ENCODE data around the gene KIF26A.
A peak's percentile ranks its signal among the peaks of the same experiment; 100 is the strongest.

Gene KIF26A

GRCh38 chr14:104138098-104138717, at the start of gene KIF26A:
Gene KIF26A, plus strand, starts transcription at chr14:104138587. Its CDS starts 136 bp downstream, at chr14:104138723.
- H3K27me3 ChIP-seq (ENCODE audit: control insufficient read depth in 1 of 2, insufficient read depth in 2 of 2, low read length in 2 of 2) = peaks cover 46% of the 10 kb centered on the region in 2 donors
- H3K9me3 ChIP-seq (ENCODE audit: control insufficient read depth in 1 of 2, low read length in 2 of 2) = no peaks in the 10 kb centered on the region
- H3K27ac ChIP-seq (ENCODE audit: low read depth, low read length) = no peak within 1 kb of the TSS
- peaks cover 3 to 22% of the 10 kb centered on the region in 2 donors for H3K4me1 ChIP-seq (ENCODE audit: control insufficient read depth in 1 of 2, insufficient read depth in 2 of 2, low read length in 2 of 2)
- H3K36me3 ChIP-seq (ENCODE audit: control insufficient read depth in 1 of 2, insufficient read depth in 2 of 2, low read length in 2 of 2) = no peaks in the 10 kb centered on the region
- peak within 1 kb of the TSS; percentile 35 to 53 for H3K4me3 ChIP-seq (ENCODE audit: low read depth in 1 of 2, low read length in 2 of 2)
- no peak within 1 kb of the TSS for H3K9ac ChIP-seq (ENCODE audit: low read depth in 1 of 2, low read length in 2 of 2)

GRCh38 chr14:104090071-104090748, 48.2 kb upstream of the KIF26A start:
- Histone ChIP-seq H3K27me3 (ENCODE audit: control insufficient read depth in 1 of 2, insufficient read depth in 2 of 2, low read length in 2 of 2) (peaks cover 4 to 5% of the 10 kb centered on the region in 2 donors), H3K4me1 (ENCODE audit: control insufficient read depth in 1 of 2, insufficient read depth in 2 of 2, low read length in 2 of 2) (peaks cover 37 to 39% of the 10 kb centered on the region in 2 donors), H3K4me3 (ENCODE audit: low read depth in 1 of 2, low read length in 2 of 2) (no peak overlapping the region)

DNA sequence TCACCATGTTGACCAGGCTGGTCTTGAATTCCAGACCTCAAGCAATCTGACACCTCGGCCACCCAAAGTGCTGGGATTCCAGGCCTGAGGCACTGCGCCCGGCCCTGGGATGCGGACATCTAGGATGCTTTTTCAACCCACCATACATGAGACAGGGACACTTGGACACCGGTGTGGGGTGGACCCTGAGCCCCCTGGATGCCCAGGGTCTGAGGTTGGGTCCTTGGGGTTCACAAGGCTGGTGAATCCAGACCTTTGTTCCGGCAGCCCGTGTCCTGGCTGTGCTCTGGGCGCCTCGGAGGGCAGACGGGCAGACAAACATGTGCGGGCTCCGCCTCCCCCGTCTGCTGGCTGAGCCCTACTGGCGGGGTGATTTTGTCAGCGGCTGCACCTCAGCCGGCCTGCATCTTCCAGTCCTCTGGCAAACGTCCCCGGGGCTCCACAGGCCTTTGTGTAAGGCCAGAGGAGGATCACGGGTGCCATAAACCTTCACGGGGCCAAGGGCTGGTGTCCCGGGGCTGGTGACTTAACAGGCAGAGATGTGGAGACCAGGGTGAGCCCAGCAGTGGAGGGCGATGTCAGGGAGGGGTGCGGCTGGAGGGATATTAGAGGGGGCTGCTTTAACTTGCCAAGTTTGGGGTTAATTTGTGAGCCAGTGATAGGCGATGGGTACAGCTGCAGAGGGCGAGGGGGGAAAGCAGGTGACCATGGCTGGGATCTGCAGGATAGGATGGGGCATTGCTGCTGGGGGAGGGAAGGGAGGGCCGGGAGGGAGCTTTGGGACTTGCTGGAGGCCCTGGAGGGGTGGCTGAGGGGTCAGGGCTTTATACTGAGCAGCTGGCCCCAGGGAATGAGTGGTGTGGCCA, 47.1 kb upstream of the KIF26A start:
- no peak overlapping the region for H3K4me3 ChIP-seq (ENCODE audit: low read depth in 1 of 2, low read length in 2 of 2)
- peaks cover under 1 to 3% of the 10 kb centered on the region in 2 donors for H3K27me3 ChIP-seq (ENCODE audit: control insufficient read depth in 1 of 2, insufficient read depth in 2 of 2, low read length in 2 of 2)
- no peaks in the 10 kb centered on the region for H3K36me3 ChIP-seq (ENCODE audit: control insufficient read depth in 1 of 2, insufficient read depth in 2 of 2, low read length in 2 of 2)
- H3K4me1 ChIP-seq (ENCODE audit: control insufficient read depth in 1 of 2, insufficient read depth in 2 of 2, low read length in 2 of 2) = peaks cover 31 to 32% of the 10 kb centered on the region in 2 donors
- H3K9me3 ChIP-seq (ENCODE audit: control insufficient read depth in 1 of 2, low read length in 2 of 2) = no peaks in the 10 kb centered on the region
- H3K9ac ChIP-seq (ENCODE audit: low read depth in 1 of 2, low read length in 2 of 2) = no peak overlapping the region
- no peak overlapping the region for H3K27ac ChIP-seq (ENCODE audit: low read depth, low read length)

More at GRCh38 chr14:104090071-104090748, 48.2 kb upstream of the KIF26A start:
- no peaks in the 10 kb centered on the region for H3K9me3 ChIP-seq (ENCODE audit: control insufficient read depth in 1 of 2, low read length in 2 of 2)
- no peak overlapping the region for H3K27ac ChIP-seq (ENCODE audit: low read depth, low read length)
- no peaks in the 10 kb centered on the region for H3K36me3 ChIP-seq (ENCODE audit: control insufficient read depth in 1 of 2, insufficient read depth in 2 of 2, low read length in 2 of 2)
- H3K9ac ChIP-seq (ENCODE audit: low read depth in 1 of 2, low read length in 2 of 2) = no peak overlapping the region

DNA sequence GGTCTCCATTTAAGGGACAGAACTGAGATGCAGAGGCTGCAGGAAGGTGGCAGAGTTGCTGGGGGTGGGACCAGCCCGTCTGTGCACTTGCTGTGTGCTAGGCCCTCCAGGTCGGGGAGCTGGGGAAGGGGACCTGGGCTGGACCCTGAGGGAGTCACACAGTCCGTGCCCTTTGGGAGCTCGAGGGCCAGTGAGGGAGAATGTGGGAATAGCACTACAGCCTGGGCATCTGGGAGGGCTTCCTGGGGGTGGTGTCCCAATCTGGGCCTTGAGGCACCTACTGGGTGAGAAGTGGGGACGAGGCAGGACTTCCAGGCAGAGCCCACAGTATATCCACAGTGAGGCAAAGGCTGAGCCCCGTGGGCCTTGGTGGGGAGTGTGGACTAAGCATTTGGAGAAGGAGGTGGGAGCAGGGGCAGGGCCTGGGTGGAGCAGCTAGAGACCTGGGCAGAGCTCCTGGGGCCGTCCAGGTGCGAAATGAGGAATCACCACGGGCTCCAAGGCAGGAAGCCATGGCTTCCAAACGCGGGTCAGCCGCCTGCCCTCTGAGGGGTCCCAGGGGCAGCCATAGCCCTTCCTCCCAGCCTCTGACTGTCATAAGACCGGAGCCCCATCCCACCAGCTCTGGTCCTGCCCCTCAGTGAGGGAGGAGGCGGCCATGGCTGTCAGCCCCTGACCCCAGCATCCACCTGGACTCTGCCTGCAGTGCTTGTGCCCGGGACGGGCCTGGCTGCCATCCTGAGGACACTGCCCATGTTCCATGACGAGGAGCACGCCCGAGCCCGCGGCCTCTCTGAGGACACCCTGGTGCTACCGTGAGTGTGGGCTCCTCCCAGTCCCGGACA, 46.2 kb upstream of the KIF26A start:
- Histone ChIP-seq H3K27me3 (ENCODE audit: control insufficient read depth in 1 of 2, insufficient read depth in 2 of 2, low read length in 2 of 2) (no peaks in the 10 kb centered on the region), H3K9me3 (ENCODE audit: control insufficient read depth in 1 of 2, low read length in 2 of 2) (no peaks in the 10 kb centered on the region), H3K36me3 (ENCODE audit: control insufficient read depth in 1 of 2, insufficient read depth in 2 of 2, low read length in 2 of 2) (no peaks in the 10 kb centered on the region), H3K4me3 (ENCODE audit: low read depth in 1 of 2, low read length in 2 of 2) (no peak overlapping the region), H3K27ac (ENCODE audit: low read depth, low read length) (no peak overlapping the region), H3K9ac (ENCODE audit: low read depth in 1 of 2, low read length in 2 of 2) (no peak overlapping the region), H3K4me1 (ENCODE audit: control insufficient read depth in 1 of 2, insufficient read depth in 2 of 2, low read length in 2 of 2) (peaks cover 23 to 24% of the 10 kb centered on the region in 2 donors)

DNA sequence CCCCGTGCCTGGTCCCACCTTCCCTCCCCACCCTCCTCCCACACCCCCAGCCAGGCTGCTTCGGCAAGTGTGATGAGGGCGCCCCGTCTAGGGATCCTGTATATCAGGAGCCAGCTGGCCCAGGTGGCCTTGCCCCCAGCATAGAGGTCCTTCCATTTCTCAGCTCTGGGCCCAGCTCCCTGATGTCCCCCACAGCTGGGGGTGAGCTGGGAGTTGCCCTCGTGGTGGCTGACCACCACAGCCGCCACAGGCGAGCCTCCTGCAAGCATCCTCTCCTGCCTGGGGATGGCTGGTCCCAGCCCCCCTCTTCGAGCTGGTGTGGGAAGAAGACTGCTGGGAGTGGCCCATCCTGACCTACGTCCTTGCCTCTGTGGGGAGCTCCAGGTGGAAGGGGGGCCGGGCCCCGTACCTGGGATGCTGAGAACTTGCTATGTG, 45.4 kb upstream of the KIF26A start:
- no peak overlapping the region for H3K4me3 ChIP-seq (ENCODE audit: low read depth in 1 of 2, low read length in 2 of 2)
- H3K27me3 ChIP-seq (ENCODE audit: control insufficient read depth in 1 of 2, insufficient read depth in 2 of 2, low read length in 2 of 2) = no peaks in the 10 kb centered on the region
- peaks cover 15 to 16% of the 10 kb centered on the region in 2 donors for H3K4me1 ChIP-seq (ENCODE audit: control insufficient read depth in 1 of 2, insufficient read depth in 2 of 2, low read length in 2 of 2)
- no peak overlapping the region for H3K27ac ChIP-seq (ENCODE audit: low read depth, low read length)
- H3K9ac ChIP-seq (ENCODE audit: low read depth in 1 of 2, low read length in 2 of 2) = no peak overlapping the region
- H3K9me3 ChIP-seq (ENCODE audit: control insufficient read depth in 1 of 2, low read length in 2 of 2) = no peaks in the 10 kb centered on the region
- H3K36me3 ChIP-seq (ENCODE audit: control insufficient read depth in 1 of 2, insufficient read depth in 2 of 2, low read length in 2 of 2) = no peaks in the 10 kb centered on the region

GRCh38 chr14:104093366-104094055, 44.9 kb upstream of the KIF26A start:
- H3K9ac ChIP-seq (ENCODE audit: low read depth in 1 of 2, low read length in 2 of 2) = no peak overlapping the region
- H3K4me3 ChIP-seq (ENCODE audit: low read depth in 1 of 2, low read length in 2 of 2) = no peak overlapping the region
- no peaks in the 10 kb centered on the region for H3K27me3 ChIP-seq (ENCODE audit: control insufficient read depth in 1 of 2, insufficient read depth in 2 of 2, low read length in 2 of 2)
- no peaks in the 10 kb centered on the region for H3K36me3 ChIP-seq (ENCODE audit: control insufficient read depth in 1 of 2, insufficient read depth in 2 of 2, low read length in 2 of 2)
- no peak overlapping the region for H3K27ac ChIP-seq (ENCODE audit: low read depth, low read length)
- peaks cover 9 to 10% of the 10 kb centered on the region in 2 donors for H3K4me1 ChIP-seq (ENCODE audit: control insufficient read depth in 1 of 2, insufficient read depth in 2 of 2, low read length in 2 of 2)
- no peaks in the 10 kb centered on the region for H3K9me3 ChIP-seq (ENCODE audit: control insufficient read depth in 1 of 2, low read length in 2 of 2)

- no peaks in the 10 kb centered on the region for H3K27me3 ChIP-seq (ENCODE audit: control insufficient read depth in 1 of 2, insufficient read depth in 2 of 2, low read length in 2 of 2)
- H3K9ac ChIP-seq (ENCODE audit: low read depth in 1 of 2, low read length in 2 of 2) = no peak overlapping the region
Observed at GRCh38 chr14:104094056-104094708, 44.2 kb upstream of the KIF26A start.

DNA sequence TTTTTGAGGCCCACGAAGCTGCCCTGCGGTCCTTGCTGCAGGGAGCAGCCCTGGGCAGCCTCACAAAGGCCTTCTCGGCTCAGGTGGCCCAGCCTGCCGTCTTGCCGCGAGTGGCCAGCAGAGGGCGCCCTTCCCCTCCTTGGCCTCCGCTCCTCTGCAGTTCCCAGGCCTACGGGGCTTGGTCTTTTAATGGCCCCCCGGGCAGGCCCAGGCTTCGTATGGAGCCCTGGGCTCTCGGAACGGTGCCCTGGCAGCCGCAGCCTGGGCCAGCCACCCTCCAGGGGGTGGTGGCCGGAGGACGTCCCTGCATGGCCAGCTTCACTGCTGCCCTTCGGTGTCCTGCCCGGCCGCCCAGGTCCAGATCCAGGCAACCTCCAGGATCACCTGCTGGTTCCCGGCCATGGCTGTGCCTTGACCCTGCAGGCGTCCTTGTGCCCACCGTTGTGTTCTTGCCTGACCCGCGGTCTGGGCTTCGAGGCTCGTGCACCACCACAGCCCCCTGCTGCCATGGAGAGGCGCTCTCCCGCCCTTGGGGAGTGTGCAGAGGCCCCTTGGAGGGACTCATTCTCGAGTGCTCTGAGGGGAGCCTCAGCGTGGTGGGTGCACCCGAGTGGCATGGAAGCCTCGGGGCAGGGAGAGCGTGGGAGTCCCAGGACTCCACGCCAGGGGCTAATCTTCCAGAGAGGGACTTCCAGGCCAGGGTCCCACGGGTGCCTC, 43.5 kb upstream of the KIF26A start:
- Histone ChIP-seq H3K4me1 (ENCODE audit: control insufficient read depth in 1 of 2, insufficient read depth in 2 of 2, low read length in 2 of 2) (peaks cover 7 to 8% of the 10 kb centered on the region in 2 donors), H3K9me3 (ENCODE audit: control insufficient read depth in 1 of 2, low read length in 2 of 2) (no peaks in the 10 kb centered on the region), H3K27ac (ENCODE audit: low read depth, low read length) (no peak overlapping the region), H3K27me3 (ENCODE audit: control insufficient read depth in 1 of 2, insufficient read depth in 2 of 2, low read length in 2 of 2) (no peaks in the 10 kb centered on the region), H3K36me3 (ENCODE audit: control insufficient read depth in 1 of 2, insufficient read depth in 2 of 2, low read length in 2 of 2) (no peaks in the 10 kb centered on the region), H3K4me3 (ENCODE audit: low read depth in 1 of 2, low read length in 2 of 2) (no peak overlapping the region), H3K9ac (ENCODE audit: low read depth in 1 of 2, low read length in 2 of 2) (no peak overlapping the region)

More at GRCh38 chr14:104094056-104094708, 44.2 kb upstream of the KIF26A start:
- Histone ChIP-seq H3K4me3 (ENCODE audit: low read depth in 1 of 2, low read length in 2 of 2) (no peak overlapping the region), H3K9me3 (ENCODE audit: control insufficient read depth in 1 of 2, low read length in 2 of 2) (no peaks in the 10 kb centered on the region), H3K36me3 (ENCODE audit: control insufficient read depth in 1 of 2, insufficient read depth in 2 of 2, low read length in 2 of 2) (no peaks in the 10 kb centered on the region), H3K27ac (ENCODE audit: low read depth, low read length) (no peak overlapping the region), H3K4me1 (ENCODE audit: control insufficient read depth in 1 of 2, insufficient read depth in 2 of 2, low read length in 2 of 2) (peaks cover 7 to 8% of the 10 kb centered on the region in 2 donors)

Measured in duodenal mucosa (tissue), 2 donors.